Esophagus squamous epithelium (tissue), 4 donors: ENCODE results near the gene POMT2.

Experiments used
- POLR2A ChIP-seq, 4 donors: fragments of 450-650 bp; IDR thresholded peaks; one replicate each; pipeline ENCODE4 v1.6.1; 2017; ENCODE audit warnings: antibody characterized with exemption in 4 of 4, mild to moderate bottlenecking in 4 of 4, moderate library complexity in 3 of 4
- TF ChIP-seq, protein P1 (sequence below), 6 experiments: fragments of 450-650 bp in 4 of 6; fragments of 200-600 bp in 2 of 6; sonication (generic) in 2 of 6; IDR thresholded peaks; one replicate each; pipeline ENCODE4 v1.5.1; 2016 to 2019; ENCODE audit warnings: antibody characterized with exemption in 6 of 6, mild to moderate bottlenecking in 4 of 6, moderate library complexity in 4 of 6

DNA sequence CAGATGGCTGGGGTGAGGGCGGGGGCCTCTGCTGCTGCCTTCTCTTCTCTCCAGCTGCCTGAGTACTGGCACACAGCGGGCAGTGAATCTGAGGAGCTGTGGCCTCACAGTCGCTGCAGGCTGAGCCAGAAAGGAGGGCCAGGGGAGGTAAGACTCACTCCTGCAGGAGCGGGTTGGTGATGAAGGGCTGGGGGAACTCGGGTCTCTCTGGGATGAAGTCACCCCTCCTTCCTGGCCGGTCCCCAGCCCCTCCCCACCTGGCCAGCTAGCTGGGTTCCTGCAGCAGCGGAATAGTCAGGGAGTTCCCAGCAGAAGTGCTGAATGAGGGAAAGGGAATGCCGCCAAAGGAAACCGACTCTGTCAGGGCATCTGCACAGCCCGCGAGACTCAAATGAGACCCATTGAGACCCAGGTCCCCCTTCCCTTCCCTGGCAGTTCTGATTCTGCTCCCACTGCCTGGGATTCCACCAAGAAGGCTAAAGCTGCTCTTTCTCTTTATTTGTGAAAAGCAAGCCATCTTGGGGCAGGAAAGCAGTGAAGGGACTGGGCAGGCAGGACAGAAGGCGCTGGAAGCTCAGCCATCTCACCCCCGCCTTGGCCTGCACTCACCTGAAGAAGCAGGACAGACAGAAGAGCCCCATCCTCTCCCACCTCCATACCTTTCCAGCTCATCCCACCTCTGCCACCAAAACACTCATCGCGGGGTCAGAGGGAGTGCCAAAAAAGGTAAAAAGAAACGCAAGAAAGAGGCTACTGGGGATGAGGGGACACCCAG is 54.9 kb downstream of the POMT2 start:
- TF ChIP-seq, protein P1, sequence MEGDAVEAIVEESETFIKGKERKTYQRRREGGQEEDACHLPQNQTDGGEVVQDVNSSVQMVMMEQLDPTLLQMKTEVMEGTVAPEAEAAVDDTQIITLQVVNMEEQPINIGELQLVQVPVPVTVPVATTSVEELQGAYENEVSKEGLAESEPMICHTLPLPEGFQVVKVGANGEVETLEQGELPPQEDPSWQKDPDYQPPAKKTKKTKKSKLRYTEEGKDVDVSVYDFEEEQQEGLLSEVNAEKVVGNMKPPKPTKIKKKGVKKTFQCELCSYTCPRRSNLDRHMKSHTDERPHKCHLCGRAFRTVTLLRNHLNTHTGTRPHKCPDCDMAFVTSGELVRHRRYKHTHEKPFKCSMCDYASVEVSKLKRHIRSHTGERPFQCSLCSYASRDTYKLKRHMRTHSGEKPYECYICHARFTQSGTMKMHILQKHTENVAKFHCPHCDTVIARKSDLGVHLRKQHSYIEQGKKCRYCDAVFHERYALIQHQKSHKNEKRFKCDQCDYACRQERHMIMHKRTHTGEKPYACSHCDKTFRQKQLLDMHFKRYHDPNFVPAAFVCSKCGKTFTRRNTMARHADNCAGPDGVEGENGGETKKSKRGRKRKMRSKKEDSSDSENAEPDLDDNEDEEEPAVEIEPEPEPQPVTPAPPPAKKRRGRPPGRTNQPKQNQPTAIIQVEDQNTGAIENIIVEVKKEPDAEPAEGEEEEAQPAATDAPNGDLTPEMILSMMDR (IDR thresholded peaks at IDR 0.05), result no peak
- TF ChIP-seq POLR2A (IDR thresholded peaks at IDR 0.05), result no peak
